HL-60/S4 (cell line): ENCODE data around the gene TBC1D20.

Experiments used
- in situ Hi-C: fragments of 300-500 bp; cut with MboI; formaldehyde crosslinking; loops from 2 replicates; pipeline ENCODE4 v1.14.3; 2022; ENCODE audit warnings: low sequenced_read_pairs

The TBC1D20 gene

GRCh38 chr20:420721-421574 lies 41.4 kb downstream of the TBC1D20 start:
- in situ Hi-C loops = no loop called here

GRCh38 chr20:420166-420620 lies 42.1 kb downstream of the TBC1D20 start:
- in situ Hi-C loops = no loop called here

GRCh38 chr20:419556-420165 lies 42.7 kb downstream of the TBC1D20 start:
- in situ Hi-C loops = no loop called here

- in situ Hi-C loops = no loop called here
Measured at GRCh38 chr20:418858-419365, 43.4 kb downstream of the TBC1D20 start.

- in situ Hi-C loops = no loop called here
Measured at GRCh38 chr20:417801-418342, 44.5 kb downstream of the TBC1D20 start.

GRCh38 chr20:416950-417800 lies 45.2 kb downstream of the TBC1D20 start:
- in situ Hi-C loops = no loop called here

- in situ Hi-C loops = no loop called here
Measured at GRCh38 chr20:415820-416322, 46.5 kb downstream of the TBC1D20 start.

- in situ Hi-C loops = no loop called here
Measured at GRCh38 chr20:414161-414560, 48.2 kb downstream of the TBC1D20 start.

GRCh38 chr20:412081-412480 lies 50.3 kb downstream of the TBC1D20 start:
- in situ Hi-C loops = no loop called here

GRCh38 chr20:409697-410559 lies 52.4 kb downstream of the TBC1D20 start:
- in situ Hi-C loops = no loop called here

GRCh38 chr20:408843-409696 lies 53.3 kb downstream of the TBC1D20 start:
- in situ Hi-C loops = no loop called here

- in situ Hi-C loops = no loop called here
Measured at GRCh38 chr20:407953-408842, 54.1 kb downstream of the TBC1D20 start, which contains the start of gene RBCK1. RBCK1 (plus strand) TSS chr20:408299; CDS start chr20:408758, 459 bp downstream.

GRCh38 chr20:407133-407952 lies 55.0 kb downstream of the TBC1D20 start:
- in situ Hi-C loops = no loop called here

- in situ Hi-C loops = no loop called here
Measured at GRCh38 chr20:406200-407132, 55.9 kb downstream of the TBC1D20 start.

- in situ Hi-C loops = no loop called here
Measured at GRCh38 chr20:404088-404487, 58.2 kb downstream of the TBC1D20 start.

GRCh38 chr20:403582-403957 lies 58.8 kb downstream of the TBC1D20 start:
- in situ Hi-C loops = no loop called here
